Stimulated activated CD8-positive, alpha-beta memory T cell treated with anti-CD3 and anti-CD28 coated beads, Interleukin-12 subunit alpha, Interleukin-12 subunit beta, amount 100 ng/mL, for 24 hours (primary cell): ENCODE data around the gene RPUSD2.
"Not testable (repeated sequence)": the region's sequence is repeated elsewhere in the genome, so short reads cannot be mapped to it uniquely, and the experiment has no call there.

Experiments used
- DNase-seq: peaks from one replicate; pipeline ENCODE4 v3.0.0-alpha.2; 2020; ENCODE audit errors: extremely low read depth

The RPUSD2 gene

DNA sequence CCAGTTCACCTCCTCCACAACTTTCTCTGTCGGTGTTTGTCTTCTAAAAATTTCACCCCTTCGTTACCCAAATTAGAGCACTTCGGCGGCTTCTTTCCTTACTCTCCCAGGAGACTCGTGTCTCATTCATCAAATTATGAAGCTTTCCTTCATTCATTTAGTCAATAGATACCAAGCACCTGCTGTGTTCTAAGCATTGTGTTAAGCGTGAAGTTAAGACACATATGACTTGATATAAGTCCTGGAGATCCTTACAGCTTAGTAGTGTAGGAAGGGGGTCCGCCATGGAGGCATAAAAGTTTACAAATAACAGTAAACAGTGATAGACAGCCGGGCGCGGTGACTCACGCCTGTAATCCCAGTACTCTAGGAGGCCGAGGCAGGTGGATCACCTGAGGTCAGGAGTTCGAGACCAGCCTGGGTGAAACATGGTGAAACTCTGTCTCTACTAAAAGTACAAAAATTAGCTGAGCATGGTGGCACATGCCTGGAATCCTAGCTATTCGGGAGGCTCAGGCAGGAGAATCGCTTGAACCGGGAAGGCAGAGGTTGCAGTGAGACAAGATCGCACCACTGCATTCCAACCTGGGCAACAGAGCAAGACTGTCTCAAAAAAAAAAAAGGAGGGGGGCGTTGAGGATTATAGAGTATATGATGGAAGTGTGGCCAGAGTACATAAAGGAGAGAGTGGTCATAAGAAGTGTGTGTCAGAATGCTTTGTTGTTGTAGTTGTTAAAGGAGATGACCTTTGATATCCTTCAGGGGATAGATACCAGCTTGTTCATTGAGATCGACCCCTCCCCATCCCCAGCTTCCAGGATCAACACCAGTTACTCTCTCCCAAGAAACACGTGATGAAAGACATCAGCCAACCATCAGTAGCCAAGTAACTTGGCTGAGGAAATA is 3.5 kb upstream of the RPUSD2 start:
- no peak for DNase-seq

DNA sequence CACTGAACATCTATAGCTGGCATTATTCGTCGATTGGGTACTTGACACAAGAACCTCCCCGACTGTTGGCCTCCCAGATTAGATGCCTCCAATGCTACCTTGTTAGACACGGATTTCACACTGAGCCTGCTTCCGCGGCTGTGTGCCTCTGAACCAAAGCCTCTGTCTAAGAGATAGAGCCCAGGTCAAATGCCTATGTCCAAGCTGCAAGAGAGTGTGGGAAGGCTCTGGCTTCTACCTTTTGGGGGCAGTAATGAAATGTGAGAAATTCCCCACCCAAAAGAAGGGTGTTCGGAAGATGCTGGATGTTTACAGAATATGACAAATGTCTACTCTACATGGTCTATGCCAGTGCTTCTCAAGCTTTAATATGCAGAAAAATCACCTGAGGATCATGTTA is 2.0 kb upstream of the RPUSD2 start:
- DNase-seq, result no peak

DNA sequence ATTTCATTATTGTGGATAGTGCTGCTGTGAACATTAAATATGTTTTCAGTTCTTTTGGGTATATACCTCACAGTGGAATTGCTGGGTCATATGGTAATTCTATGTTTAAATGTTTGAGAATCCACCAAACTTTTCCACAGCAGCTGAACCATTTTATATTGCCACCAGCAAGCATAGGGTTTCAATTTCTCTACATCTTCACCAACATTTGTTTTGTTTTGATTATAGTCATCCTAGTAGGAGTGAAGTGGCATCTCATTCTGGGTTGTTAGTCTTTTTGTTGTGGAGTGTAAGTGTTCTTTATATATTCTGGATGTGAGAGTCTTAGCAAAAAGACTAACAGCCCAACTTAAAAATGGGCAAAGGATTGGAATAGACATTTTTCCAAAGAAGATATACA is 6.0 kb downstream of the RPUSD2 start:
- no peak for DNase-seq

DNA sequence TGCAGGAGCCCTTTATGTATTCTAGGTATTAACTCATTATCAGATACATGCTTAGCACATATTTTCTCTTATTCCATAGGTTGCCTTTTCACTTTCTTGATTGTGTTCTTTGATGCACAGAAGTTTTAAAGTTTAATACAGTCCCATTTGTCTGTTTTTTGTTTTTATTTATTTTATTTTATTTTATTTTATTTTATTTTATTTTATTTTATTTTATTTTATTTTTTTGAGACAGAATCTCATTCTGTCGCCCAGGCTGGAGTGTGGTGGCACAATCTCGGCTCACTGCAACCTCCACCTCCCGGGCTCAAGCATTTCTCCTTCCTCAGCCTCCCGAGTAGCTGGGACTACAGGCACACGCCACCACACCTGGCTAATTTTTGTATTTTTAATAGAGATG is 7.8 kb downstream of the RPUSD2 start:
- not testable (repeated sequence) for DNase-seq

DNA sequence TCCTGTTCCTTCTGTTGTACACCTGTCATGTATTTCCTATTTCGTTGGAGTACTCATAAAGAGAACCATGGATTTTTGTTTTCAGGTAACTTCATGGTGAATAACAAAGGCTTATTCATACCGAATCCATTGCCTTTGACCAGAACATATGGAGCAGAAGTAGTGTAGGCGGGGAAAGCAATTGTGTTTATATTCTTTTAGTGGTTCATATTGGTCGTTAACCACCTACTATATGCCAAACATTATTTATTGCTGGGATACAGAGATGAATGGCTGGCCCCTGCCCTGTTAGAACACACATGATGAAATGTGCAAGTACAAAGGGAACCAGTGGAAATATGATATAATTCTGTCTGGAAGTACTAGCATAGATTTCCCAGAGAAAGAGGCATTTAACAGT is 9.8 kb downstream of the RPUSD2 start:
- no peak for DNase-seq

DNA sequence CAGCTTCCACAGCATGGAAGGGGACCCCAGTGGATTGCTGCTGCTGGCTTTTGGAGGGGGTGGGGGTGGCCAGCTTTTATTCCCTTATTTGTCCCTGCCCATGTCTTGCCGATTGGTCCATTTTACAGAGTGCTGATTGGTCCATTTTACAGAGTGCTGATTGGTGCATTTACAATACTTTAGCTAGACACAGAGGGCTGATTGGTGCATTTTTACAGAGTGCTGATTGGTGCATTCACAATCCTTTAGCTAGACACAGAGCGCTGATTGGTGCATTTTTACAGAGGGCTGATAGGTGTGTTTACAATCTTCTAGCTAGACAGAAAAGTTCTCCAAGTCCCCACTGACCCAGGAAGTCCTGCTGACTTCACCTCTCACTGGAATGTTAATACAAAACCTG is 12.7 kb downstream of the RPUSD2 start:
- DNase-seq, result not testable (repeated sequence)

DNA sequence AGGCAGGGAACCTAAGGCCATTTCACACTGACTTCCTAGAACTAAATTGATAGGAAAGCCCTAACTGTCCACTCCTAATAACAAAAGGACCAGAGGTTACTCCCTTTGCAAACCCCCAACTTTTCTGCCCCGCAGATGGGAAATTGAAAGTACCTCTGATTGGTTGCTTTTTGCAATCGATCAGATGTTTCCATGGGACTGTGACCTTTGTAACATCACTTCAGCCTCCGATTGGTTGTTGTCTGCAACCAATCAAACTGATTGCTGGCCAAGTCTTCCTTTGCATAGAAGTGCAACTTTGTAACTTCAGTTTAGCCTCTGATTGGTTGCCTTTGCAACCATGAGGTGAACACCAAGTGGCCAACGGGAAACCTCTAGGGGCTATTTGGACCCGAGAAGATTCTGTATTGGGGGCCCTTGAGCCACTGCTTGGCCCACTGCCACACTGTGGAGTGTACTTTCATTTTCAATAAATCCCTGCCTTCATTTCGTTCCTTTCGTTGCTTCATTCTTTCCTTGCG is 13.7 kb downstream of the RPUSD2 start:
- no peak for DNase-seq

DNA sequence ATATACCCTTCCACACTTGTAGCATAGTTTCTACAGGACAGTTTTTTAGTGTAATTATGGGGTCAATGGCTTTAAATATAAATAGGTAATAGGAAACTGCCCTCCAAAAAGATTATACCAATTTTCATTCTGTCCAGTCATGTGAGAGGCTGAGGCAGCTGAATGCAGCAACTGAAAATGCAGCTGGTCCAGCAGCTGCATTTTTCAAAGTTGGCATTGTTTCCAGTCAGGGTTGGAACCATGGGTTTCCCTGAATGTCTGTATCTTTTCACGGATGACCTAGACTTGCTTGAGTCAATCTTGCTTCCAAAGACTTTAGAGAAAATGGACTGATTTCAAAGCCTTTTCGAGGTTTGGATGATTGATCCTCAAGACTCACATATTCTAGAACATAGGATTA is 15.1 kb downstream of the RPUSD2 start:
- no peak for DNase-seq

DNA sequence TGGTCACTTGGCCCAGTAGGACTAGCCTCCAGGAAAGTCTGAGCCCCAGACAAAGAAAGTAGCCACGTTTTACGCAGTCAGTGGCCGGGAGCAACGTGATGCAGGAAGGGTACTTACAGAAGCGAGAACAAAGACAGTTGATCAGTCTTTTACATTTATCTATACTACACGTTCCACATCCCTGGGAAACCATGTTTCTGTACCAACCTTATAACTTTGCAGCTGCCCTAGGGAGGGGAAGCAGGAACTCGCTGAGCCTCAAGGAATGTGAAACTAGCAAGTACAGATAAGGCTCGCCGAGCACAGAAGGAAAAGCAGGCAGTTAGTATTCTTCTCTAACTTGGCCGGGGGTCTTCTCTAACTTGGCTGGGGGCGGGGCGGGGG is 21.6 kb downstream of the RPUSD2 start:
- no peak for DNase-seq

DNA sequence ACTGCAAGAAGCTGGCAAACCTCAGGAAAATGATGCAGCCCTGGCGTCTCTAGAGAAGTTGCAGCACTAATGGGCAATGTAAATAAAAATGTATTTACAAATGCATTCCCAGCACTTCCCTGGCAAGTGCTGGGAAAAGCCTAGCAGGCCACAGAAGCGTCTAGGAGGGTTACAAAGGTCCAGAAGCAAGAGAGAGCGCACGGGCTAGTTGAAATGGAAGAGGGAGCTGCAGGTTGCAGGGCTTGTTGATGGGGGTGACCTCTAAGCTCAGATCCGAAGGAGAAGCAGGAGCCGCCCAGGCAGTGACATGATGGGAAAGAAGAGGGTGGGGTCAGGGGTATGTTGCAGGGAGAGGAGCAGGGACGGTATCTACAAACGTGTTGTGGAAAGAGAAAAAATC is 22.3 kb downstream of the RPUSD2 start:
- no peak for DNase-seq

DNA sequence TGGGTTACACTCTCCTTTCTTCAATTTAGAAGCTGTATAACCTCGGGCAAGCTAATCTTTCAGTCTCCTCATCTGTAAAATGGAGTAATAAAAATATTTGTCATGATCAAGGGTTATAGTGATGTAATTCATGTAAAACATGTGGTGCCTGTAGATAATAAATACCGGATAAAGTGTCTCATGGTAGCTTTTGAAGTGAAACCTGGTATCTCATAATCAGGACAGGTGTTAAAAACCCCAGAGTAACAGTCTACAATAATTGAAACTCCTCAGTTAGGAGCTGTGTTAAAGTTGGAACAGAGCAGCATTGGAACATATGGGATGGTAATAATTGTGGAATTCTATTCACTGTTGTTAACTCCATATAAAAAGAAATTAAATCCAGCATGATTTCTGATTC is 24.1 kb downstream of the RPUSD2 start:
- no peak for DNase-seq

DNA sequence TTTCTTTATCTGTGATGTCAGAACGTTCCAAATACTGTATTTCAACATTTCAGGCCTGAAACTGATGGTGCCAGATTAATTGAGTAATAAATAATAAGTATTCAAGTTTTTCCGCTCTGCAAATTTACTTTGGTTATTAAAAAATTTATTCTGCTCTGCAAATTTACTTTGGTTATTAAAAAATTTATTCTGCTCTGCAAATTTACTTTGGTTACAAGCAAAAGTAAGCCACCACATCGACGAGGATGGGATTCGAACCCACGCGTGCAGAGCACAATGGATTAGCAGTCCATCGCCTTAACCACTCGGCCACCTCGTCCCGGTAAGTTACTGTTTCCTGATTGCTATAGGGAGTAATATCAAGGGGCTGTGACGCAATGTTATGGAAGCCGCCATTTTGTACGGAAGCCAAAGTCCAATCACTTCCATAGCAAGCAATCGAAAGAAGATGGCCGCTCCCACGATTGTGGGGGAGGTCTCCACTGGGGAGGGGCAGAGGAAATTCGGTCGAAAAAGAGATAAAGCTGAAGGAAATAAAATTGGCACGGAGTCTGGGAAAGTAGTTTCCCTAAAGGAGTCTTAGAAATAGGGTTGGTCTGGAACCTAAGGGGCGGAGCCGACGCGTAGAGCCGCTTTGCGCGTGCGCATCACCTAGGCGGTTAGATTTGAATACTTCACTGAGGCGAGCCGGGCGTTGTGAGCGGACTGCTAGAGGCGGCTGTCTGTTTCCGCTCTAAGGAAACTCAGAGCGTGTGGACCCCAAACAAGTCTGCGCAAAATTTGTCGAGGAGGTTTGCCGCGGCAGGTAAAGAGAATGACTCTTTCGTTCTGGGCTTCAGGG is 24.7 kb downstream of the RPUSD2 start, which contains the start of gene KNL1:
KNL1 (plus strand) TSS at position 662 of the 841 bp plus-strand sequence. CDS start 8,683 bp downstream, outside the sequence.
- DNase-seq, result peak; percentile 68

DNA sequence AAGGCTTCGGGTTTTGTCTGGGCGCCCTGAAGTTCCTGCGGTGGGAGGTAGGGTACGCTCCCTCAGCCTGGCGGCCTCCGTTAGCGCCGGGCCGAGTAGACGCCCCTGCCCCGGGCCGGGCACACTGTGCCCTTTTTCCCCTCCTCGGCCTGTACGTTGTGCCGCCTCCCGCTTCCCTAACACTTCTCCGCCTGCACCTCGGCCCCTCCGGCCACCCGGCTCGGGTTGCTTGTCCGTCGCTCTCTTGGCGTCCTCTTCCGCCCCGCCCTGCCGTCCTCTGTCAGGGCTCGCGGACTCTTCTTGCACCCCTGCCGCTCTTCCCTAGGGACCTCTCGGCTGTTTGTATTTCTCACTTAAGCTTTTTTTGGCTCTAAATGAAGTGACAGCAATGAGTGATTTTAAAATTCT is 25.3 kb downstream of the RPUSD2 start:
- no peak for DNase-seq

DNA sequence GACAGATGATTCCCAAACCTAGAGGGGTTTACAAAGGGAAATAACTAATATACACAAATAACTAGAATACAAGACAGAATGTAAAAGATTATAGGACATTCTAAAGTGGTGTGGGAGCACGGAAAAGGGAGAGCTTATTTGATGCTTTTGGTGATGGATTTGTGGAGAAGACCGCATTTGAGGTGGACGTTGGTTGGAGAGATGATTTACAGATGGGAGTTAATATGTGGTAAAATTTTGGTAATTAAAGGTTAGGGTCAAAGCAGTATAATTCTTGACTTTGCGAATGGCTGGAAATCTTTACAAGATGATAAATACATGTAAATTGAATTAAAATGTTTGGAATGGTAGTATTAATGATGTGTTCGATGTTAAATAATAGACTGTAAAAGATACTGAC is 26.1 kb downstream of the RPUSD2 start:
- no peak for DNase-seq

DNA sequence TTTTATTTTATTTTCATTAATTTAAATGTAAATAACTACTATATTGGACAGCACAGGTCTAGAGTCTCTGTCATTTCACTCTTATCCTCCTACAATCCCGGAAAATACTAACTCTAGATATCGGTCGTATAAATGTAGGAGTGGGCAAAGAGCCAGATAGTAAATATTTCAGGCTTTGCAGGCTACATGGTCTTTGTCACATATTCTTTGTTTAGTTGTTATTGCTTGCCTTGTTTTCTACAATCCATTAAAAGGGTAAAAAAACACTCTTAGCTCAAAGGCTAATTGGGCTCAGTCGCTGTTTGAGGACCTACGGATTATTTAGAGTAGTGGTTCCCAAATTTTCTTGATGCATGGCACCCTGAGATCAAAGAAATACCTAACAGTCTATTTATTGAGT is 26.7 kb downstream of the RPUSD2 start:
- no peak for DNase-seq

DNA sequence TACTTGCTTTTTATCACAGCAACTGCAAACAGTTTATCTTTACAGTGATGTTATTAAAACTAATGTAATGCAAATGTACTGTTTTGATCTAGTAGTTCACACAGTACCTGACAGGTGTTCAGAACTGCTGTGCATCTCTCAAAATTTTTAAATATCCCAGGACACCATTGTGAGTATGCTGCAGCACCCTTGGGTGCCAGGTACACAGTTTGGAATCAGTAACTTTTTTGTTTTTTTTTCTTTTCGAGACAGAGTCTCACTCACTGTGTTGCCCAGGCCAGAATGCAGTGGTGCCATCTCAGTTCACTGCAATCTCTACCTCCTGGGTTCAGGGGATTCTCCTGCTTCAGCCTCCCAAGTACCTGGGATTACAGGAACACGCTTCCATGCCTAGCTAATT is 27.9 kb downstream of the RPUSD2 start:
- no peak for DNase-seq

DNA sequence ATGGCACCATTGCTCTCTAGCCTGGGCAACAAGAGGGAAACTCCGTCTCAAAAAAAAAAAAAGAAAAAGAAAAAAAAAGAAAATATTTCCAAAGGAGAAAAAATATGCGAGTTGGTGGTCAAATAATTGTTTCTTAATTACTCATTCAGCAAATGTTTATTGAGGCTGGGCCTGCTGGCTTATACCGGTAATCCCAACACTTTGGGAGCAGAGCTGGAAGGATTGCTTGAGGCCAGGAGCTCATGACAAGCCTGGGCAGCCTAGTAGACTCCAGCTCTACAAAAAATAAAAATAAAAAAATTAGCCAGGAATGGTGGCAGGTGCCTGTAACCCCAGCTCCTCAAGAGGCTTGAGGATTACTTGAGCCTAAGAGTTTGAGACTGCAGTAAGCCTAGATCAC is 29.0 kb downstream of the RPUSD2 start:
- DNase-seq, result no peak

DNA sequence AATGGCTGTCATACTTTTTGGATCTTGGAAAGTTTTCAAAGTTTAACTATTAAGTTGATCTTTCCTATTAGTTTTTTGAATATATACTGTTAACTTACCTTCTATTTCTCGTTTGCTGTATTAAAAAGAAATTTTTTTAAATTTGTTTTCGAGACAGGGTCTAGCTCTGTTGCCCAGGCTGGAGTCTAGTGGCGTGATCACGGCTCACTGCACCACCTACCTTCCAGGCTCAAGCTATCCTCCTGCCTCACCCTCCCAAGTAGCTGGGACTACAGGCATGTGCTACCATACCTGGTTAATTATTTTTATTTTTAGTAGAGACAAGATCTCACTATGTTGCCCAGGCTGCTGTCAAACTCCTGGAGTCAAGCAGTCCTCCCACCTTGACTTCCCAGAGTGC is 29.6 kb downstream of the RPUSD2 start:
- no peak for DNase-seq

DNA sequence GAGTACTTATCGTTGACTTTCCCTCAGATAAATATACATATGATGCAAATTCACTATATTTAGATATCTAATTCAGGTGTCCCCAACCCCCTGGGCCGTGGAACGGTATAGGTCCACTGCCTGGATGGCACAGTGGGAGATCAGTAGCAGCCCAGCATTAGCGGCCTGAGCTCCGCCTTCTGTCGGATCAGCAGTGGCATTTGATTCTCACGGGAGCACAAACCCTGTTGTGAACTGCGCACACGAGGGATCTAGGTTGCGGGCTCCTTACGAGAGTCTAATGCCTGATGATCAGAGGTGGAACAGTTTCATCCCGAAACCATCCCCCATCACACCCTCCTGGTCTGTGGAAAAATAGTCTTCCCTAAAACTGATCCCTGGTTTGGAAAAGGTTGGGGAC is 31.9 kb downstream of the RPUSD2 start:
- no peak for DNase-seq

DNA sequence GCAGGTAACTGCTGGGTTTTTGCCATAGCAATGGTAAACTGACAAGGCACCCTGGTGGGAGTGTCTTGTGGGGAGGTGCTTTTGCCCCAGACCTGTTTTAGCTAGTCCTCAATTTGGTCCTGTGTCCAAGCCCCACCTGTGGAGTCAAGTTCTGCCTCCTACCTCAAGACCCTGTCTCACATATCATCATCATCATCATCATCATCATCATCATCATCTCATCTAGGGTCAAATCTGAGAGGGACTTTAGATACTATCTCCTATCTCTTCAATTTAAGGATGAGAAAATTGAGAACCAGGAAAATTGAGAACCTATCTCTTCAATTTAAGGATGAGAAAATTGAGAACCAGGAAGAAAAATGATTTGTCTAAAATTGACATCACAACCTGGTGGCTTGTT is 34.8 kb downstream of the RPUSD2 start:
- DNase-seq, result no peak

DNA sequence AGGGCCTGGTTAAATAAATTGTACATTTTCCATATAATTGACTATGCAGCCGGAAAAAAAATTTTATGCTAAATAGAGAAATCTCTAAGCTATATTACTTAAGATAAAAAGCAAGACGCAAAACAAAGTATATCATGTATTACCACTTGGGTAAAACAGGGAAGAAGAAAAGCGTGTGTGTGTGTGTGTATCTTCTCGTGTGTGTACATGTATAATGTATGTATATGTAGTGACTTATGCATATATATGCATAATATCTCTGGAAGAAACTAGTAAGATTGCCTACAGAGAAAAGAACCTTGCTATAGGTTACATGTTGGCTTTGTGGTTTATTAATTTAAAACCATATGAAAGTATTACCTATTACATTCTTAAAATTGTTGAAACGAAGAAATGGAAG is 44.0 kb downstream of the RPUSD2 start:
- DNase-seq, result no peak

DNA sequence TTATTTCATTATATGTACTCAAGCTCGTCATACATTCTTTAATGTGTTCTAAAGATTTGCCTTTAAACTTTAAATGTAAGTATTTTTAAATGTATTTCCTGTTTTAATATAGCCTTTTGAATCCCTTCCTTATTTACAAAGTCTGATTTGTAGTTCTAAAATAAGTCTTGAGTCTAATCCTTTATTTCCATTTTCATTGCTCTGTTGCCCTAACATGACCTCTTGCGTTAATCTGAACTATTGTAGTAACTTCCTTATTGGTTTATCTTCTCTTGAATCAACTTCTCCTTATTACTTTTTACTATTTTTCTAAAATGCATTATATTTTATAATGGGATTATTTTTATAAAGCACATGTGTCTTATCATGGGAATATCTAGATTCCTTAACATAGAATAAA is 48.9 kb downstream of the RPUSD2 start:
- no peak for DNase-seq

DNA sequence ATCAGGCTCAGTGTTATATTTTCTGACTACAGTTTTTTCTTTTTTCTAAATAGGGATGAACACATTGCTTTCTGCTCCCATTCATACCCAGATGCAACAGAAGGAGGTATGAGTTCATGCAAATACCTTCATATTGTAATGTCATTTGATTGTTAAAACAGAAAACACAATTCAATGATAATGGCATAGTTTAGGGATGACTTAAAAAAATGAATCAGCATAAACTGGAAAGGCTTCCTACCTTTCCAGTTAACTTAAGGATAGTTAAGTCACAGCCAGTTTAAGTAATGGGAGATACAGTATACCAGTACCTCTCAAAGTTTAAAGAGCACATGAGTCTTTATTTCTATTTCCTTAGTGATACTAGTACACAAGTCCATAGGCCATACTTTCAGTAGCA is 49.8 kb downstream of the RPUSD2 start:
- no peak for DNase-seq
